ENCODE data around the gene ST8SIA4. TPM values are rescaled to one million over a fixed set of nuclear protein-coding genes. Genes with fewer than 3 reads are reported as not detected.
A peak's percentile ranks its signal among the peaks of the same experiment; 100 is the strongest.

ST8SIA4 gene
- 10 to 100 TPM; 25.2 to 47.0 TPM for total RNA-seq
- 11.6 TPM for polyA plus RNA-seq (2013, experiment 1 of 2)
- 16.9 TPM for polyA plus RNA-seq (2013, experiment 2 of 2)
- long read RNA-seq, experiment 1, full-length matches to known transcripts = 1 of 11 reads
- long read RNA-seq, experiment 1, partial matches to known transcripts = 1 of 11 reads
- long read RNA-seq, experiment 1, other reads (novel, unspliced or antisense) = 9 of 11 reads
- long read RNA-seq, experiment 2, full-length matches to known transcripts = 56 of 99 reads
- long read RNA-seq, experiment 2, partial matches to known transcripts = 14 of 99 reads
- long read RNA-seq, experiment 2, other reads (novel, unspliced or antisense) = 29 of 99 reads
- long read RNA-seq, experiment 3, full-length matches to known transcripts = 184 of 228 reads
- long read RNA-seq, experiment 3, partial matches to known transcripts = 11 of 228 reads
- long read RNA-seq, experiment 3, other reads (novel, unspliced or antisense) = 33 of 228 reads
- long read RNA-seq, experiment 4, full-length matches to known transcripts = 23 of 52 reads
- long read RNA-seq, experiment 4, partial matches to known transcripts = 16 of 52 reads
- long read RNA-seq, experiment 4, other reads (novel, unspliced or antisense) = 13 of 52 reads

GRCh38 chr5:100903039-100903887 is at the start of gene ST8SIA4:
TSS of gene ST8SIA4 (minus strand) at chr5:100903282. CDS start at chr5:100902955, 327 bp downstream.
- H3K4me1 Mint-ChIP-seq = peaks cover 32% of the 10 kb centered on the region

GRCh38 chr5:100950985-100951384 is 47.9 kb upstream of the ST8SIA4 start:
- Histone ChIP-seq H3K27ac (ENCODE audit: low read depth, low read length) (no peak overlapping the region), H3K9me3 (ENCODE audit: control insufficient read depth, low read length) (peaks cover 28% of the 10 kb centered on the region), H3K9ac (ENCODE audit: extremely low read depth, low read length, poor library complexity, severe bottlenecking) (no peak overlapping the region), H3K36me3 (ENCODE audit: control insufficient read depth, insufficient read depth, low read length) (no peaks in the 10 kb centered on the region), H3K4me3 (ENCODE audit: low read length) (no peak overlapping the region), H3K4me1 (ENCODE audit: control insufficient read depth, insufficient read depth, low read length) (peaks cover 2% of the 10 kb centered on the region), H3K27me3 (ENCODE audit: control insufficient read depth, insufficient read depth, low read length, poor library complexity, severe bottlenecking) (no peaks in the 10 kb centered on the region)
- H3K27me3 Mint-ChIP-seq (ENCODE audit: insufficient read depth) = no peaks in the 10 kb centered on the region
- H3K36me3 Mint-ChIP-seq (ENCODE audit: low read depth) = no peaks in the 10 kb centered on the region
- H3K9me3 Mint-ChIP-seq = peaks cover 18% of the 10 kb centered on the region
- no peak overlapping the region for H3K27ac Mint-ChIP-seq
- WGBS, 2 experiments (ENCODE audit: insufficient coverage in 1 of 2, insufficient read length in 1 of 2) = 75 to 79% methylated on average over 3 to 4 of the region's 4 CpGs
- peaks cover 3% of the 10 kb centered on the region for H3K4me1 Mint-ChIP-seq
- no peak overlapping the region for H3K4me3 Mint-ChIP-seq
- no peak for TF ChIP-seq CTCF (conservative IDR thresholded peaks at IDR 0.05)
- DNase-seq = no peak

More at GRCh38 chr5:100903039-100903887, at the start of gene ST8SIA4:
- H3K4me3 ChIP-seq (ENCODE audit: low read length) = peak within 1 kb of the TSS; percentile 91
- H3K9me3 Mint-ChIP-seq = no peaks in the 10 kb centered on the region
- no peaks in the 10 kb centered on the region for H3K27me3 ChIP-seq (ENCODE audit: control insufficient read depth, insufficient read depth, low read length, poor library complexity, severe bottlenecking)
- no peak for TF ChIP-seq CTCF (conservative IDR thresholded peaks at IDR 0.05)
- H3K36me3 Mint-ChIP-seq (ENCODE audit: low read depth) = peaks cover 10% of the 10 kb centered on the region
- 5 to 34% methylated on average over 23 to 43 of the region's 43 CpGs for WGBS, 2 experiments (ENCODE audit: insufficient coverage in 1 of 2, insufficient read length in 1 of 2)
- peak within 1 kb of the TSS; percentile 87 for H3K27ac Mint-ChIP-seq
- H3K27me3 Mint-ChIP-seq (ENCODE audit: insufficient read depth) = peaks cover 66% of the 10 kb centered on the region
- no peaks in the 10 kb centered on the region for H3K4me1 ChIP-seq (ENCODE audit: control insufficient read depth, insufficient read depth, low read length)
- peak; percentile 95 for DNase-seq
- H3K27ac ChIP-seq (ENCODE audit: low read depth, low read length) = no peak within 1 kb of the TSS
- no peaks in the 10 kb centered on the region for H3K9me3 ChIP-seq (ENCODE audit: control insufficient read depth, low read length)
- H3K9ac ChIP-seq (ENCODE audit: extremely low read depth, low read length, poor library complexity, severe bottlenecking) = peak within 1 kb of the TSS; percentile 52
- peak within 1 kb of the TSS; percentile 76 for H3K4me3 Mint-ChIP-seq
- peaks cover 16% of the 10 kb centered on the region for H3K36me3 ChIP-seq (ENCODE audit: control insufficient read depth, insufficient read depth, low read length)

- Mint-ChIP-seq H3K9me3 (peaks cover 8% of the 10 kb centered on the region), H3K27me3 (ENCODE audit: insufficient read depth) (no peaks in the 10 kb centered on the region), H3K36me3 (ENCODE audit: low read depth) (peaks cover 2% of the 10 kb centered on the region), H3K4me1 (no peaks in the 10 kb centered on the region), H3K27ac (no peak overlapping the region), H3K4me3 (no peak overlapping the region)
- no peak overlapping the region for H3K9ac ChIP-seq (ENCODE audit: extremely low read depth, low read length, poor library complexity, severe bottlenecking)
- TF ChIP-seq CTCF (conservative IDR thresholded peaks at IDR 0.05) = no peak
- WGBS, 2 experiments (ENCODE audit: insufficient coverage in 1 of 2, insufficient read length in 1 of 2) = 95% methylated on average over 2 of the region's 2 CpGs; no CpG with 5 or more reads in 1 of the 2 experiments
- H3K36me3 ChIP-seq (ENCODE audit: control insufficient read depth, insufficient read depth, low read length) = no peaks in the 10 kb centered on the region
- H3K27ac ChIP-seq (ENCODE audit: low read depth, low read length) = no peak overlapping the region
- no peaks in the 10 kb centered on the region for H3K27me3 ChIP-seq (ENCODE audit: control insufficient read depth, insufficient read depth, low read length, poor library complexity, severe bottlenecking)
- no peak overlapping the region for H3K4me3 ChIP-seq (ENCODE audit: low read length)
- no peak for DNase-seq
- no peaks in the 10 kb centered on the region for H3K4me1 ChIP-seq (ENCODE audit: control insufficient read depth, insufficient read depth, low read length)
- no peaks in the 10 kb centered on the region for H3K9me3 ChIP-seq (ENCODE audit: control insufficient read depth, low read length)
Observed at GRCh38 chr5:100913298-100913697, 10.2 kb upstream of the ST8SIA4 start.
